Trophoblast cell (in vitro differentiated cells and primary cell): Measurements from ENCODE around the gene NRDE2. TPM values are rescaled to one million over a fixed set of nuclear protein-coding genes. Genes with fewer than 3 reads are reported as not detected.

ENCODE experiments used
- DNase-seq, 2 donors: peaks; one replicate each; pipeline ENCODE4 v3.0.0-alpha.2; 2016
- H2AFZ ChIP-seq: 2 replicates; pipeline ENCODE4 v1.6.1; 2013; ENCODE audit warnings: low read length, moderate library complexity, mild to moderate bottlenecking; ENCODE audit not compliant: insufficient read depth, poor library complexity
- H2AK5ac ChIP-seq: 2 replicates; pipeline ENCODE4 v1.6.1; 2013; ENCODE audit warnings: mild to moderate bottlenecking, low read length
- H2BK120ac ChIP-seq: 2 replicates; pipeline ENCODE4 v1.6.1; 2013; ENCODE audit warnings: low read length, mild to moderate bottlenecking, moderate library complexity; ENCODE audit not compliant: insufficient read depth, poor library complexity
- H2BK12ac ChIP-seq: 2 replicates; pipeline ENCODE4 v1.6.1; 2013; ENCODE audit warnings: mild to moderate bottlenecking, low read length, moderate library complexity
- H2BK5ac ChIP-seq: 2 replicates; pipeline ENCODE4 v1.6.1; 2013; ENCODE audit warnings: low read length, low read depth, moderate library complexity, mild to moderate bottlenecking; ENCODE audit not compliant: poor library complexity
- H3K14ac ChIP-seq: 2 replicates; pipeline ENCODE4 v1.6.1; 2013; ENCODE audit warnings: mild to moderate bottlenecking, low read length
- H3K18ac ChIP-seq: 2 replicates; pipeline ENCODE4 v1.6.1; 2013; ENCODE audit warnings: mild to moderate bottlenecking, low read length
- H3K23ac ChIP-seq: 2 replicates; pipeline ENCODE4 v1.6.1; 2013; ENCODE audit warnings: low read length
- H3K27ac ChIP-seq: 2 replicates; pipeline ENCODE4 v1.5.1; 2013; ENCODE audit warnings: low read depth, mild to moderate bottlenecking, inconsistent platforms, low read length, moderate library complexity
- H3K27me3 ChIP-seq: 2 replicates; pipeline ENCODE4 v1.6.1; 2013; ENCODE audit warnings: inconsistent platforms, mild to moderate bottlenecking, low read length, moderate library complexity; ENCODE audit not compliant: insufficient read depth
- H3K36me3 ChIP-seq, 2 experiments: 1 replicate in 1 of 2; 2 replicates in 1 of 2; pipeline ENCODE4 v1.6.1; 2013; ENCODE audit warnings: low read length in 2 of 2, mild to moderate bottlenecking in 2 of 2, moderate library complexity in 1 of 2; ENCODE audit not compliant: insufficient read depth in 2 of 2, control insufficient read depth in 1 of 2
- H3K4ac ChIP-seq: 2 replicates; pipeline ENCODE4 v1.6.1; 2013; ENCODE audit warnings: low read depth, mild to moderate bottlenecking, low read length, moderate library complexity
- H3K4me1 ChIP-seq, 2 experiments: 1 replicate in 1 of 2; 2 replicates in 1 of 2; pipeline ENCODE4 v1.6.1; 2013; ENCODE audit warnings: low read length in 2 of 2, mild to moderate bottlenecking in 2 of 2, moderate library complexity in 1 of 2; ENCODE audit not compliant: insufficient read depth in 2 of 2, control insufficient read depth in 1 of 2
- H3K4me2 ChIP-seq: 2 replicates; pipeline ENCODE4 v1.6.1; 2013; ENCODE audit warnings: inconsistent platforms, mild to moderate bottlenecking, low read length, moderate library complexity
- H3K4me3 ChIP-seq: 2 replicates; pipeline ENCODE4 v1.5.1; 2013; ENCODE audit warnings: mild to moderate bottlenecking, low read depth, low read length, inconsistent platforms
- H3K79me1 ChIP-seq: one replicate; pipeline ENCODE4 v1.6.1; 2013; ENCODE audit warnings: low read length
- H3K79me2 ChIP-seq: 2 replicates; pipeline ENCODE4 v1.6.1; 2013; ENCODE audit warnings: low read length, mild to moderate bottlenecking; ENCODE audit not compliant: control insufficient read depth, insufficient read depth, poor library complexity
- H3K9ac ChIP-seq: 2 replicates; pipeline ENCODE4 v1.6.1; 2013; ENCODE audit warnings: mild to moderate bottlenecking, low read length
- H3K9me3 ChIP-seq: 2 replicates; pipeline ENCODE4 v1.6.1; 2013; ENCODE audit warnings: low read depth, mild to moderate bottlenecking, control low read depth, inconsistent platforms, low read length; ENCODE audit not compliant: insufficient read depth
- H4K12ac ChIP-seq: 2 replicates; pipeline ENCODE4 v1.6.1; 2013; ENCODE audit warnings: low read depth, mild to moderate bottlenecking, low read length, moderate library complexity
- H4K8ac ChIP-seq: 2 replicates; pipeline ENCODE4 v1.6.1; 2013; ENCODE audit warnings: low read depth, mild to moderate bottlenecking, low read length, moderate library complexity
- H4K91ac ChIP-seq: one replicate; pipeline ENCODE4 v1.6.1; 2013; ENCODE audit warnings: low read depth, mild to moderate bottlenecking, low read length, moderate library complexity
- WGBS: extraction: QIAGEN DNeasy Blood & Tissue Kit; methylation state at CpG from one replicate; pipeline ENCODE4 v1.1.7; 2013; ENCODE audit warnings: missing lambda C conversion rate; ENCODE audit not compliant: insufficient read length, insufficient coverage; ENCODE audit errors: extremely low coverage; 5-methylcytosine and 5-hydroxymethylcytosine counted together
- polyA plus RNA-seq: library from polyadenylated mRNA; stranded (reverse); fragments of 200-250 nt; gene quantifications from 2 replicates; pipeline ENCODE4 v1.2.3, GENCODE V29; 2013

The NRDE2 gene
- polyA plus RNA-seq: 5.8 and 6.0 TPM in 2 replicates

- Histone ChIP-seq H2BK5ac (peak within 1 kb of the TSS; percentile 98), H3K79me2 (peaks cover 2% of the 10 kb centered on the region), H4K91ac (peak within 1 kb of the TSS; percentile 97), H4K8ac (peak within 1 kb of the TSS; percentile 100), H3K4me1 (peaks cover 3 to 7% of the 10 kb centered on the region in 2 experiments), H3K9ac (peak within 1 kb of the TSS; percentile 95), H2BK120ac (peak within 1 kb of the TSS; percentile 96), H3K14ac (peak within 1 kb of the TSS; percentile 99), H3K9me3 (no peaks in the 10 kb centered on the region), H3K23ac (no peak within 1 kb of the TSS), H3K27ac (peak within 1 kb of the TSS; percentile 37), H2BK12ac (no peak within 1 kb of the TSS), H2AK5ac (peak within 1 kb of the TSS; percentile 75), H3K79me1 (peaks cover 4% of the 10 kb centered on the region), H3K4ac (peak within 1 kb of the TSS; percentile 95), H3K4me2 (peak within 1 kb of the TSS; percentile 78), H3K4me3 (peak within 1 kb of the TSS; percentile 77), H4K12ac (peak within 1 kb of the TSS; percentile 98), H2AFZ (peak within 1 kb of the TSS; percentile 100), H3K27me3 (no peaks in the 10 kb centered on the region), H3K36me3 (no peaks in the 10 kb centered on the region), H3K18ac (peak within 1 kb of the TSS; percentile 97)
- DNase-seq: peak; percentile 99
- WGBS: no CpG with 5 or more reads among the region's 46 CpGs
Measured at GRCh38 chr14:90331497-90332270, at the start of gene NRDE2. Gene NRDE2, minus strand, starts transcription at chr14:90331941. Its CDS starts 37 bp downstream, at chr14:90331904.

DNA sequence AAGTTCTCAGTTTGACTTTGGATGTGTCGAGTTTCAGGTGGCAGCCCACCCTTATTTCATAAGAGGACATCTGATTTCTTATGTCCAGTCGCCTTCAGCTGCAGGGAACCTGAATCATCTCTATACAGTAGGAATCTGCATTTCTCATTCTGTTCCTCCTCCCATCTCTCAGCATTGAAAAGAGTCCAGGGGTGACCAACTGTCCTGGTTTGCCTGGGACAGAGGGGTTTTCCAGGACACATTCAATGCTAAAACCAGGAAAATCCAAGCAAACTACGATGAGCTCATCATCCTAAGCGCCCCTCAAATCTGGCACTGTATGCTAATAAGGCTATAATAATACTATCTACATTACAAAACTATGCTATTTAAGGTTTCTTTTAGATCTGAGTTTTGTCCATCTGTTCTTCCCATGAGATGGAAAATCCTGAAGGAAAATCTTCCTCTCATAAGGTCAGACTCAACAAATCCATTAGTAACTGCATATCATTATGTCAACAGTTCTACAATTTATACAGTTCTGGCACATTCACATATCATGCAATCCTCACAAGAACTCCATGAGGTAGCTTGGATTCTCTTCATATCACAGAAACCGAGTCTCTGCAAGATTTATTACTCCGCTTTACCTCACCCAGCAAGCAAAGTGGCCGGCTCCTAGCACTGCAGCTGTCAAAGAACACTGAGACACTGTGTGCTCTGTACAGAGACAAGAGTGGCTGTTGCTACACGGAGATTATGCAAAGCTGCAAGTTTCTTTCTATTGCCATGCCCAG lies 49.5 kb upstream of the NRDE2 start:
- Histone ChIP-seq H3K9ac (no peak overlapping the region), H3K79me1 (peaks cover 15% of the 10 kb centered on the region), H3K4me1 (peaks cover 8 to 11% of the 10 kb centered on the region in 2 experiments), H3K79me2 (peaks cover 11% of the 10 kb centered on the region), H3K23ac (no peak overlapping the region), H3K9me3 (no peaks in the 10 kb centered on the region), H2BK12ac (no peak overlapping the region), H4K91ac (no peak overlapping the region), H3K18ac (no peak overlapping the region), H3K4me3 (no peak overlapping the region), H3K27ac (no peak overlapping the region), H3K14ac (no peak overlapping the region), H2BK120ac (no peak overlapping the region), H3K27me3 (no peaks in the 10 kb centered on the region), H2AFZ (no peak overlapping the region), H2BK5ac (no peak overlapping the region), H4K12ac (no peak overlapping the region), H3K4ac (no peak overlapping the region), H3K36me3 (no peaks in the 10 kb centered on the region), H2AK5ac (no peak overlapping the region), H3K4me2 (no peak overlapping the region), H4K8ac (no peak overlapping the region)
- no CpG with 5 or more reads among the region's 8 CpGs for WGBS
- no peak for DNase-seq

GRCh38 chr14:90379106-90379505 lies 47.4 kb upstream of the NRDE2 start:
- H3K18ac ChIP-seq: no peak overlapping the region
- peaks cover 15% of the 10 kb centered on the region for H3K79me1 ChIP-seq
- no peak overlapping the region for H3K4me2 ChIP-seq
- H3K27ac ChIP-seq: no peak overlapping the region
- no peaks in the 10 kb centered on the region for H3K9me3 ChIP-seq
- no peak overlapping the region for H4K8ac ChIP-seq
- no peak overlapping the region for H3K23ac ChIP-seq
- no CpG with 5 or more reads among the region's 2 CpGs for WGBS
- no peak overlapping the region for H3K14ac ChIP-seq
- H3K4ac ChIP-seq: no peak overlapping the region
- no peak overlapping the region for H2BK120ac ChIP-seq
- no peak overlapping the region for H3K9ac ChIP-seq
- peaks cover 11% of the 10 kb centered on the region for H3K79me2 ChIP-seq
- no peaks in the 10 kb centered on the region for H3K36me3 ChIP-seq
- no peak overlapping the region for H4K12ac ChIP-seq
- no peak overlapping the region for H2AK5ac ChIP-seq
- peak in 1 of 2 donors; percentile 60 for DNase-seq
- peaks cover 7 to 10% of the 10 kb centered on the region in 2 experiments for H3K4me1 ChIP-seq
- H2AFZ ChIP-seq: no peak overlapping the region
- no peak overlapping the region for H2BK12ac ChIP-seq
- H2BK5ac ChIP-seq: no peak overlapping the region
- H4K91ac ChIP-seq: no peak overlapping the region
- no peak overlapping the region for H3K4me3 ChIP-seq
- no peaks in the 10 kb centered on the region for H3K27me3 ChIP-seq

DNA sequence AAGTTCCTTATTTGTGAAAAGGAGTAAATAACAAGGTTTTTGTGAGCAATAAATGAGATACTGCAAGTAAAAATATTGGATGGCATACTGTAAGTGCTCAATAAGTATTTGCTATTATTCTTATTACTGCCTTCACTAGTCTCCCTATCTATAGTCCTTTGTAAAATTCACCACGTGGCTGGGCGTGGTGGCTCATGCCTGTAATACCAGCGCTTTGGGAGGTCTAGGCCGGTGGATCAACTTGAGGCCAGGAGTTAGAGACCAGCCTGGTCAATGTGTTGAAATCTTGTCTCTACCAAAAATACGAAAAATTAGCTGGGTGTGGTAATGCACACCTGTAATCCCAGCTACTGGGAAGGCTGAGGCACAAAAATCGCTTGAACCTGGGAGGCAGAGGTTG lies 46.5 kb upstream of the NRDE2 start:
- Histone ChIP-seq H2AK5ac (no peak overlapping the region), H3K79me2 (peaks cover 5% of the 10 kb centered on the region), H3K4me3 (no peak overlapping the region), H4K8ac (no peak overlapping the region), H4K12ac (no peak overlapping the region), H3K27me3 (no peaks in the 10 kb centered on the region), H3K79me1 (peaks cover 7% of the 10 kb centered on the region), H3K14ac (no peak overlapping the region), H4K91ac (no peak overlapping the region), H2BK12ac (no peak overlapping the region), H3K4ac (no peak overlapping the region), H3K9me3 (no peaks in the 10 kb centered on the region), H3K18ac (no peak overlapping the region), H2BK5ac (no peak overlapping the region), H3K4me1 (peaks cover 4 to 7% of the 10 kb centered on the region in 2 experiments), H3K27ac (no peak overlapping the region), H2AFZ (no peak overlapping the region), H3K23ac (no peak overlapping the region), H3K9ac (no peak overlapping the region), H2BK120ac (no peak overlapping the region), H3K4me2 (no peak overlapping the region), H3K36me3 (no peaks in the 10 kb centered on the region)
- peak; percentile 59 to 79 for DNase-seq
- no CpG with 5 or more reads among the region's 6 CpGs for WGBS
